ENCODE data around the gene PPP2R5B. TPM values are rescaled to one million over a fixed set of nuclear protein-coding genes. Genes with fewer than 3 reads are reported as not detected.

Gene PPP2R5B
- total RNA-seq, 1 experiment from 2014 or later, result 38.0 TPM

GRCh38 chr11:64951529-64951928 lies 27.0 kb downstream of the PPP2R5B start:
- H3K27ac Mint-ChIP-seq (ENCODE audit: low read depth, unreplicated experiment), result no peak overlapping the region
- intact Hi-C loops (cut with micrococcal nuclease), result no loop called here
- no peaks in the 10 kb centered on the region for H3K36me3 Mint-ChIP-seq (ENCODE audit: insufficient read depth, unreplicated experiment)
- H3K27me3 Mint-ChIP-seq (ENCODE audit: insufficient read depth, unreplicated experiment), result no peaks in the 10 kb centered on the region
- no peak overlapping the region for H3K4me3 Mint-ChIP-seq (ENCODE audit: unreplicated experiment)
- H3K4me1 Mint-ChIP-seq (ENCODE audit: insufficient read depth, unreplicated experiment), result no peaks in the 10 kb centered on the region
- no peaks in the 10 kb centered on the region for H3K9me3 Mint-ChIP-seq (ENCODE audit: unreplicated experiment)
- no peak for DNase-seq (ENCODE audit: unreplicated experiment)
- BruUV-seq (replicated peaks), result no TSS peak
- POLR2A ChIA-PET, result interaction anchor here (0.6 to 0.7 kb wide), 2 partner anchors 12 to 547 kb away, joined by 3 read pairs; partner anchors contain the start of gene MALAT1
- TF ChIP-seq CTCF (IDR thresholded peaks at IDR 0.05; ENCODE audit: unreplicated experiment), result no peak
- CTCF ChIA-PET, result interaction anchor here (0.6 to 1.4 kb wide), 4 partner anchors 12 to 89 kb away, joined by 3 to 8 read pairs (median 3); no protein-coding TSS in a partner anchor

GRCh38 chr11:64954201-64954600 lies 29.7 kb downstream of the PPP2R5B start:
- Mint-ChIP-seq H3K27me3 (ENCODE audit: insufficient read depth, unreplicated experiment) (no peaks in the 10 kb centered on the region), H3K4me3 (ENCODE audit: unreplicated experiment) (no peak overlapping the region), H3K27ac (ENCODE audit: low read depth, unreplicated experiment) (no peak overlapping the region), H3K36me3 (ENCODE audit: insufficient read depth, unreplicated experiment) (no peaks in the 10 kb centered on the region), H3K4me1 (ENCODE audit: insufficient read depth, unreplicated experiment) (no peaks in the 10 kb centered on the region), H3K9me3 (ENCODE audit: unreplicated experiment) (no peaks in the 10 kb centered on the region)
- POLR2A ChIA-PET, result interaction anchor here (0.7 kb wide), 1 partner anchor 9 kb away, joined by 3 read pairs; no protein-coding TSS in a partner anchor
- no peak for TF ChIP-seq CTCF (IDR thresholded peaks at IDR 0.05; ENCODE audit: unreplicated experiment)
- no TSS peak for BruUV-seq (replicated peaks)
- CTCF ChIA-PET, result interaction anchor here (0.6 to 0.9 kb wide), 3 partner anchors 35 to 505 kb away, joined by 3 read pairs; no protein-coding TSS in a partner anchor
- no peak for DNase-seq (ENCODE audit: unreplicated experiment)
- intact Hi-C loops (cut with micrococcal nuclease), result no loop called here

GRCh38 chr11:64959498-64959897 lies 35.0 kb downstream of the PPP2R5B start:
- no peak for DNase-seq (ENCODE audit: unreplicated experiment)
- Mint-ChIP-seq H3K27ac (ENCODE audit: low read depth, unreplicated experiment) (no peak overlapping the region), H3K4me1 (ENCODE audit: insufficient read depth, unreplicated experiment) (peaks cover 8% of the 10 kb centered on the region), H3K36me3 (ENCODE audit: insufficient read depth, unreplicated experiment) (no peaks in the 10 kb centered on the region), H3K27me3 (ENCODE audit: insufficient read depth, unreplicated experiment) (no peaks in the 10 kb centered on the region), H3K9me3 (ENCODE audit: unreplicated experiment) (no peaks in the 10 kb centered on the region), H3K4me3 (ENCODE audit: unreplicated experiment) (no peak overlapping the region)
- TF ChIP-seq CTCF (IDR thresholded peaks at IDR 0.05; ENCODE audit: unreplicated experiment), result no peak
- no TSS peak for BruUV-seq (replicated peaks)
- intact Hi-C loops (cut with micrococcal nuclease), result no loop called here
- ChIA-PET POLR2A (no interaction called here), CTCF (no interaction called here)

- intact Hi-C loops (cut with micrococcal nuclease), result no loop called here
- no peaks in the 10 kb centered on the region for H3K9me3 Mint-ChIP-seq (ENCODE audit: unreplicated experiment)
- no peak for TF ChIP-seq CTCF (IDR thresholded peaks at IDR 0.05; ENCODE audit: unreplicated experiment)
- no peak overlapping the region for H3K4me3 Mint-ChIP-seq (ENCODE audit: unreplicated experiment)
- no peak for DNase-seq (ENCODE audit: unreplicated experiment)
- H3K36me3 Mint-ChIP-seq (ENCODE audit: insufficient read depth, unreplicated experiment), result no peaks in the 10 kb centered on the region
- no TSS peak for BruUV-seq (replicated peaks)
- ChIA-PET POLR2A (no interaction called here), CTCF (no interaction called here)
- no peak overlapping the region for H3K27ac Mint-ChIP-seq (ENCODE audit: low read depth, unreplicated experiment)
- H3K27me3 Mint-ChIP-seq (ENCODE audit: insufficient read depth, unreplicated experiment), result no peaks in the 10 kb centered on the region
- H3K4me1 Mint-ChIP-seq (ENCODE audit: insufficient read depth, unreplicated experiment), result peaks cover 8% of the 10 kb centered on the region
Observed at GRCh38 chr11:64960719-64961118, 36.2 kb downstream of the PPP2R5B start.

Data from MCF 10A (cell line).